8988T (cell line): Measurements from ENCODE around the gene MIER2.

ENCODE experiments used
- DNase-seq: peaks from one replicate; pipeline ENCODE4 v3.0.0; 2011

Gene MIER2

DNA sequence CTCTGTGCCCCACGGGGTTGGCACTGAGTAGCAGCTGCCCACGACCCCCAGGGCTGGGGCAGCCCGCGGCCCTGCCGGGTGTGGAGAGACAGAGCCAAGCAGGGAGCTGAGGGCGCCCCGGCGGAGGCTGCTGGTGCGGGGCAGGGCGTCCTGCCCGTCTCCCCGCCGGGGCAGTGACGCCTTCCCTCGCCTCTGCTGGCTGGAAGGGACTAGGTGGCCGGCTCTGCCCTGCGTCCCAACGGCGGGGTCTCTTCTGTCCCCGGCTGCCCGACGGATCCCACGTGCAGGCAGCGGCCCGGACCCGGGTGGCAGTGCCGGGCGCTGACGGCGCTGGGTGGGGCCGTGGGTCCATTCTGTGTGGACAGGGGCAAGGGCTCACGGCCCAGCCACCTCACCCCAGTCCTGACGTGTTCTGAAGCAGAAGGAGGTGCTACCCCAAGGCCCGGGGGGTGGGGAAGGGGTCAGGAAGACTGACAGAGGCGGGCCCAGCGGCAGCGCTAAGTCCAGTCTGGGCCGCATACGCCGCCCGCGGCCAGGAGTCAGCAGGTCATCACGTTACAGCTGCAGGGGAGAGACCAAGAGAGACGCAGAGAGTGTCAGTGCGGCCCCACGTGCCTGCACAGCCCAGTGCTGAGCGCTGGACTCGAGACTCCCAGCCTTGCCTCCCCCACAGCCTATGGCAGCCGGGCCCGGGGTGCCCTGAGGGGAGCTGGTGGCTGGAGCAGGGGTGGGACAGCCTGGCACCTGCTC lies 38.3 kb downstream of the MIER2 start:
- no peak for DNase-seq

DNA sequence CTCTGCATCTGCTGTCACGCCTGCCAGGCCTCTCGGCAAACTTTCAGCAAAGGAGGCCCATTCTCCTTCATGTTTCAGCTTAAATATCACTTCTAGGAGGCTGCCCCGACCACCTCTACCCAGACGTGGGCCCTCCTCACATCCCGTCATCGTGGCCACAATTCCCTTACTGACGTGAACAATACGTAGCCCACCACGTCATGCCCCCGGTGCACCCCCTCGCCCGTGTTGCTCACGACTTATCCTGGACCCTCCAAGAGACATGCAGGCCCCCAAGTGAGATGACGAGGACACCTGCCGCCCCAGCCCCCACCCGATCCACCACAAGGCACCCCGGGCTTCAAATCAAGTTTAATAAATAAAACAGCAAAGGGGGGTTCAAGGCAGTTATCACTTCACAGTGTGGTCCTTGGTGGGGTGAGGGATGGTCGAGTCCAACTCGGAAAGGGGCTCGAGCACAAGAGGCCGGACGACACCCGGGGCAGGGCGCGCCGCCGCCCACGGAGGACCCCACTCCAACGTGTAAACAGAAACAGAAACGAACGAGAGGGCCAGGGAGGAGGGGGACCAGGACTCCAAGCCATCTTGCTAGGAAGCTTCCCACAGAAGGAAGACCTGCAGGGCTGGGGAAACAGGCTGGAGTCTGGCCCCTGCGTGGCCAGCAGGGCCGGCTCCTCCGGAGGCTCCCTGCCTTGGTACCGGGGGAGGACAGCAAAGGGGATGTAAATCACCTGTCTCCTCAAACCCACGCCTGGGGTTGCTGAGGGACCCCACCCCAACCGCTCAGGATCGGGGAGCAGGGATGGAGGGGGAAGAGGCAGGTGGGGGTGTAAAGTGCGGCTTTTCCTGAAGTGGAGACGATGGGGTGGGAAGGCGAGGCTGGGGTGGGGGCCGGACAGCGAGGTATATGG lies 39.1 kb downstream of the MIER2 start:
- no peak for DNase-seq

DNA sequence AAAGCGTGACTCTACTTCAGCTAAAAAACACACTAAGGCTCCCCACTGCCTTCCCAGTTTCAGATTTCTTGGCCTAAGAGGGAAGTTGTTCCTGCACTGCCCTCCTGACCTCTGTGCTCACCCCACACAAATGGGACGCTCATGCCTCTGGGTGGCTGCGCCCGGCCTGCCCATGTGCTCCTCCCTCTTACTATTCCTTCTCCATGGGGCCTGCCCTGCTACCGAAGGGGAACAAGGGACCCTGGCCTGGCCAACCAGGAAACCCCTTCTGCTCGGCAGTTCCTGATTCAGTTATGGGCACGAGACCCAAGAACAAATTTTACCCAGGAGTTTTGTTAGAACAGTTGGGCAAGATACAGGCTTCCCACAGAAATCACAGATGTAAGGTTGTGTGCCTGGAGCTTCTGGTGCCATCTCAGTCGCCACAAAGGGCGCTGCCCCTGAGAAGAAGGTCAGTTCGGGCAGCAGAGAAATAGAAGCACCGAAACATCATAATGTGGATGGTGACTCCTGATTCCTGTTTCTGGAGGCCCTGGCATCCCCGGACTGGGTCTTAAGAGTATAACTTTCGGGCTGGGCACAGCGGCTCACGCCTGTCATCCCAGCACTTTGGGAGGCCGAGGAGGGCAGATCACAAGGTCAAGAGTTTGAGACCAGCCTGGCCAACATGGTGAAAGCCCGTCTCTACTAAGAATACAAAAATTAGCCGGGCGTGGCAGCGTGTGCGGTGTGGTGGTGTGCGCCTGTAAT lies 47.9 kb downstream of the MIER2 start:
- no peak for DNase-seq

DNA sequence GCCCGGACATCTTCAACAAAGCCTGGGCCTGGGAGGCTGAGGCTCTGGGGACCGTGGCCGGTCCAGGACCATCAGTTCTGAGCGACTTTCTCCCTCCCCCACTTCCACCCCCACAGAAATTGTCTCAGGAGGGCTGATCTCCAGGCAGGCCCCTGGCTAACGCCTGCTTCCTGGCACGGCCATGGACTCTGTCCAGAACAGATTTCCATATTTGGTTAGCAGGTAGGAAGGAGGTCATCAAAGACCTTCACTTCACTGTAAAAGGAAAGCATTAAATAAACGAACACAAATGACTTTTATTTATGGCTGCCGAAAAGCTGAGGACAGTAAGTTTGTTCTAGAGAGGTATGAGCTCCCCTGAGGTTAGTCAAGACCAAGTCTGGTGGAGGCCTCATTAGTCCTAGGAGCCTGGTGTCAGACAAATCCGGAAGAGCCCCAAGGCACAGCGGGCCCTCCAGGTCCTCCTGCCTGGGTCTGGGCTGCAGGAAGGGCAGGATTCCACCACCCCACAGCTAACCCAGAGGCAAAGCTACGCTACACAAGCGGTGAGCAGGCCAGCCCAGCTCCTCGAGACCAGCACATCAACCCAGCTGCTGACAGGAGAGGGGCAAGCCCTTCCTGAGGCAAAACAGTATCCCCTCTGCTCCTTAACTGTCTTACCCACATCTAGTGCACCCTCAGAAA lies 48.8 kb downstream of the MIER2 start:
- DNase-seq = no peak

DNA sequence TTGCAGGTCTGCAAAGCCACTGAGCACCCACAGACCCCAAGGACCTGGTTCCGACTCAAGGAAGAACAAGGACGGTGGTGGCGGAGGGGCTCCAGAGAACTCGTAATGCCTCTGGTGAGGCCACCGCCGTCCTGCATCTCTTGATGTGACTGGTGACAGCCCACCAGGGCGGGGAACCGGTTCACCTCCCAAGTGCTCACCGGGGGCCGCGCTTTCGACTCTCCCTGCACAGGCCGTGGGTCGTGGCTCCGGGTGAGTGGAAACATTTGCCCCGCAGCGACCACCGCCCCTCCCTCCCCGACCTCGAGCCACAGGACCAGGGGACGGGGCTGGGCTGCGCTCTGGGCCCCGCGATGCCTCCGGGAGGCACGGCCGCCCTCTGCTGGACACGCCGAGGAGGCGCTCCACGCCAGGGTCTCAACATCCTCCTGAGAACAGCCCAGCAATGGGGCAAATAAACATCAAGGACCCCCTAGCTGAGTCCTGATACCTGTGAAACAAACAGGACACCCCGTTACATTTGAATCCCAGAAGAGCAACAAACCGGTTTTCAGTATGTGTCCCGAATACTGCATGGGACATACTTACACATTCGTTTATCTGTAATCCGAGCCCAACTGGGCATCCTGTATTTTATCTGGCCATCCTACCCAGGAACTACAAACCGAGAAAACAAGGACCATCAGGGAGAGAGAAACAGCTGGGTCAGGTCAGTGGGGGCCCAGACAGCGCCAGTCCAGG lies 49.5 kb downstream of the MIER2 start:
- DNase-seq = peak; percentile 93

DNA sequence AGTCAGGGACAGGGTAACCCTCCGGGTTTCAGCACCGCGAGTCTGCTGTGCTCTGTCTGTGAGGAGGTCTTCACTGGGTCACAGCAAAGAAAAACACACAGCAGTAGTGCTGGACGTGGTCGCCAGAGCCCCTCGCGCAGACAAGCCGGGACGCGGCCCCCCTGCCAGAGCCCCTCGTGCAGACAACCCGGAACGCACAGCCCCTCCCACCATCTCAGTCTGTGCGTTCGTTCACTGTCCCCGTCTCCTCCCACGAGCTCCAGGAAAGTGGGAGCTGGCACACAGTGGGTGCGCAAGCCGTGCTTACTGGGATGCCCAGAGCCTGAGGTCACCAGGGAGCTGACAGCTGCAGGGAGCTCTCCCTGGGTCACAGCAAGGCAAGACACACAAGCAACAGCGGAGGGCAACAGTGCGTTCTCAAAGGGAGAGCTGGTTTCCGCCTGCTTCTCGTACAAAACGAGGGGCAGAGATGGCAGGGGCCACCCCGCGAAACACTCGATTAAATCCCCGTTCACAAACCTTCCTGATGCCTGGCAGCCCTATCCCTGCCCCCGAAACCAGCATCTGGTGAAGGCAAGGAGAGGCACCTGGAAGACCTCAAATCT lies 50.2 kb downstream of the MIER2 start:
- DNase-seq = peak; percentile 77

DNA sequence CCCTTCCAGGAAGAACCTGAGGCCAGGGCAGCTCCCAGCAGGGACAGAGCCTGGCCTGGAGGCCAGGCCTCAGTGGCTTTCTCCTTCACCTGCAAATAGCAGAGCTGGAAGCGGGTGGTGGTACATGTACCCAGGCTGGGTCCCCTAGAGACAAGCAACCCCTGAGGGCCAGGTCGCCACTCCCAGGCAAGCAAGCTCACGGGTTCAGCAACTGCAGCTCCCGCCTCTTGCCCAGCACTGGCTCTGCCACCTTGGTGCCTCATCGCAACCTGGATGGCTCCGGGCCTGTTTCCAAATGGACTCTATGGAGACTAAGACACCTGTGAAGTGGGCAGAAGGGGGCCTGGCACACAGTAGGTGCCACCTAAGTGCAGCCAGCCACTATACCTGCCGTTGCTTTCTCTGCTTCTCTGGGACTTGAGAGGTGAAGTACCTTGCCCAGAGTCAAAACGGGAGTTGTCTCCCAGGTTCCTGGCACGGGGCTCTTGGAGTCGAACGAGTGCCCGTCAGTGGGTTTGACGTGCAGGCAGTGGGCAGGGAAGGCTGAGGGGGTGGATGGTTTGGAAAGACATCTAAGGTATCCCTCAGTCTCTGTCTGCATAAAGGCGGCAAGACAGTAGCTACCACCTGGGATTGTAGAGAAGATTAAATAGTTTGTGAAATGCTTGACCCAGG lies 51.0 kb downstream of the MIER2 start:
- no peak for DNase-seq

DNA sequence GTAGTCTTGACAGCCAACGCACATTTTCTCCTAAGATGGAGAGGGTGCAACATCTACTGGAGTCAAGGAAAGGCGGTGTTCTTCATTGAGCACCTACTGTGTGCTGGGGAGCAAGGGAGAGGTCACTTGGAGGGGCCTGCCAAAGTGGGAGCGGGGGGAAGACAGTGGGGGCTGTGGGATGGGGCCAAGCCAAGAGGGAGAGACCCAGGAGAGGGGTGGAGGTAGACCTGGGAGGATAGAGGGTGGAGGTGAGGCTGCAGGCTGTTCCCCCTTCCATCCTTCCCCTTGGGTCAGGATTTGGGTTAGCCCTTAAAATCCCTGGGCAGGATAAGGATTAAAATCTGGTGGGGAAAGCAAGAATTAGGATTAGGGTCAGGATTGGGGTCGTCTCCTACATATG lies 51.6 kb downstream of the MIER2 start:
- no peak for DNase-seq

DNA sequence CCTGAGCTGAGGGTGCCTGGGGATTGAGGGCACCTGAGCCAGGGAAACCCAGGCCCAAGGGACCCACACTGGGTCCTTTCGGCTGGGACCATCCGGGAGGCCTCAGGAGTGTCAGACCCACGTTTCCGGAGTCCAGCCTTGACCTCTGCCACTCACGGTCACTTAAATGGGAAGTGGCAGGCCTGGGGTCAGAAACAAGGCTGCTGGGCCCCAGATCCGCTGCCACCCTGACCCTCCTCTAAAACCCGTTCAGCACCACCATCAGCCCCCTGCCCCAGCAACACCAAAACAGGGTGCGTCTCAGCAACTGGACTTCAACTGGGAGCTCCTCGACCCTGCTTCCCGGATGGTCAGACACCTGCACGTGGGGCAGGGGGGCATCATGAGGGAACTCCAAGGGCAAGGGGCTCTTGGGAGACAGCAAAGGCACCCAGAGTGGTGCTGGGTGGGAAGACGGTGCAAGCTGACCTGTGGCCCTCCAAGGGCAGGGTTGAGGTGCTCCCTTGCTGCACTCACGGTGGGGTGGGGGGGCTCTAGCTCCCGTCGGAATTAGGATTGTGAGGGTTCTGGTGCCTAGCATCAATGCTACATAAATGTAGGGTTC lies 52.2 kb downstream of the MIER2 start:
- no peak for DNase-seq

DNA sequence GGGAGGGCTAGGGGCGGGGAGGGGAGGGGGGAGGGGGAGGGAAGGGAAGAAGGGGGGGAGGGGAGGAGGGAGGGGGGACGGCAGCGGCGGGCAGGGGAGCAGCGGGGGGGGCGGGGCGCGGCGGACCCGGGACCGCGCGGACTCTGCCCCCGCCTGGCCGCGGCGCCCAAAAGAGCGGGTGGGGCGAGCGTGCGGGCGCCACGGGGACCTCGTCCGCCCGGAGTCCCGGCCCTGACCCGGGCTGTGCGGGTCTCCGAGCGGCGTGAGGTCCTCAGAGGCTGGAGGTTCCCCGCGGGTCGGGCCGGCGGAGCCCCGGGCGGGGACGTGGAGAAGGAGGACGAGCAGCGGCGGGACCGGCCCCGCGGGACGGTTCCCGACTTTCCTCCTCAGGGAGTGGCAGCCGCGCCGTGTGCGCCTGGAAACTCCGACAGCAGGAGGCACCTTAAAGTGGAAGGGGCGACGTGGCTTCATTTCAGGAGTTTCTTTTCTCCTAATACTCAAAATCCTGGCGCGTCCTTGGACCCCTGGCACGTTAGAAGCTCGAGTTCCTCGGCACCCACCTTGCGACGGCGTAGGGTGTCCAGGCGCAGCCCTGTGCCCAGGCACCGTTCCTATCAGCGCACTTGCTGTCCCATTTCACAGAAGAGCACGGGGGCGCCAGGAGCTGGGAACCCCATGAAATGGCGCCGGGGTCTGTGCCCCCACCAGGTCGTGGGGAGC lies 52.9 kb downstream of the MIER2 start:
- no peak for DNase-seq

DNA sequence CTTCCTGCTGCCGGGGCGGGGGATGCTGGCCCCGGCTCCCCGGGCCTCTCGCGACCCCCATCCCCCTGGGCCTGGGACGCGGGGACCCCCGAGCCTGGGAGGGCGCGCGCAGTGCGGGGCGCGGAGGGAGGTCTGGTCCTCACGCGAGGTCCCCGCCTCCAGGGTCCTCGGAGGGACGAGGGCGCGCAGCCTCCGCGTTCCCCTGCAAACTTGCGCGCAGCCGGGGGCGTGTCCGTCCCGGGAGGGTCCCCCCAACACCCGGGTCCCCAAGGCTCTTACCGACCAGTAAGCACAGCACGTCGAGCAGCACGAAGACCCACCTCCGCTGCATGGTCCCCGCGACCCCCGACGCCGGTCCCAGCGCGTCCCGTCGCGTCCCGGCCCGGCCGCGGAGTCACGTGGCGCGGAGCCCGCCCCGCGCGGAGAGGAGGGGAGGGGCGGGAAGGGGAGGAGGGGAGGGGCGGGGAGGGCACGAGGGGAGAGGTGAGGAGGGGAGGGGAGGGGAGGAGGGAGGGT lies 53.5 kb downstream of the MIER2 start, which contains the start of gene PLPP2:
Gene PLPP2 (minus strand): TSS at position 398 of the 516 bp plus-strand sequence. CDS start 67 bp downstream, at position 331.
- no peak for DNase-seq

DNA sequence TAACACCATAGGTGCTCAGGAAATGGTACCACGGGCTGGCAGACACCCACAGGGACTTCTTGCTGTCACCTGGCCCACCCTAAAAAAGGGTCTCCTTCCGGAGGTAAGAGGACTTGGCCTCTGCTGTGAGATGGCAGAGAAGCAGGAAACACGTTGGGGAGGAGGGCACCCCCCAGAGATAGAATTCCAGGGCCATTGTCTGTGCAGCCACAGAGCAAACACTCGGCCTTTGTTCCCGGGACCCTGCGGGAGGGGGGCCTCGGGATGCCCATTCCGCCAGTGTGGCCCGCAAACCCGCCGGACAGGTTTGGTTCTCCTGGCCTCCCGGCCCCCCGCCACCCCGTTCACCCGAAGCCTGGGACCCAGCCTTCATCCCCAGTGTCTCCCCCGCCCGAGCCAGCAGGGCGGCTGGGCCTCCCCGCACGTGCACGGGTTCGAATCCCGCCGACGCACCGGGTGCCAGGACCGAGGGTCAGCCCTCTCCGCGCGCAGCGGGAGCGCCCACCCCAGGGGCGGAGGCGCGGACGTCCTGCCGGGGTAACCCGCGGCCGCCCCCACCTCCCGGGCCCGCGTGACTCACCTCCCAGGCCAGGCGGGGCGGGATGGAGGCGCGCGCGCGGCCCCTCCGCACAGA lies 54.1 kb downstream of the MIER2 start:
- no peak for DNase-seq

DNA sequence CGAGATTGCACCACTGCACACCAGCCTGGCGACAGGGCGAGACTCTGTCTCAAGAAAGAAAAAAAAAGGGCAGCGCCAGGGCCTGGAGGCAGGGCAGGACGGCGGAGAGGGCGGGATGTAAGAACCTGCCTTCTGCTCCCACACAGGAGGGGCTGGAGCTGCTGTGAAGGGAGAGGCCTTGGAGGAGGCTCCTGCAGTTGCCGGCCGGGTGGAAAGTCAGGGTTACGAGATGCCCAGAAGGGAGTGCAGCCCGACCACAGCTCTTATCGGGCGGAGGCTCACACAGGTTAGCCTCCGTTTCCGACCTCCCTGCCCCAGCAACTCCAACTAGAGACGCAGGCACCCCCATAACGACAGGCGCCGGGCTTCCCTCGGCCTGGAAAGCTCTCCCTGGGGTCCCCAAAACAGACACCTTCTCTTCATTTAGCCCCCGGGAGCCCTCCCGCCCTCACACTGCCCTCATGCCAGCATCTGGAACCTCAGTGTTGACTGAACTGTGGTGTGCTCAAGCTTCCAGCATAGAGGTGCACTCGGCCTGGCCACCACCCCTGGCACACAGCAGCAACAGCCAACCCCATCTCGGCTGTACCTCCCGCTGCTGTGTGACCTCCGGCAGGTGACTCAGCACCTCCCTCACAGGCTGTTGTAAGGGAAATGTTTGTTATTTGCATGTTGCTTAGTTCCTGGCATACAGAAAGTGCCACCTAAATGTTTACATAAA lies 54.8 kb downstream of the MIER2 start:
- no peak for DNase-seq

DNA sequence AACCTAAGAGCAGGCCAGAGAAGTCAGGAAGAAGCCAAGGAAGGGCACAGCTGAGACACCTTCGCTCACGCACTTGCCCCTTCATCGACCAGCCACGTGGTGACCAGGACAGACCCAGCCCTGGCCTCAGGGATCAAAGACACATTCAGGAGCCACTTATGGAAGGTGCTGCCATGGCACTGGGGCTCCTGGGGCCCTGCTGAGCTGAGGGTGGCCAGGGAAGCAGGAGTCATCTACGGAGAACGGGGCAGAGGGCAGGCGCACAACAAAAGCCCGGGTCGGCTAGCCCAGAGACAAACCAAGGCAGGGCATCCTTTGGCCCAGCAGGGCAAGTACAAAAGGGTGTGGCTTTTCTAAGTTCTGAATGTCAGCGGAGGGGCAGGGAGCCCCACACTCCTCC lies 55.7 kb downstream of the MIER2 start:
- no peak for DNase-seq

DNA sequence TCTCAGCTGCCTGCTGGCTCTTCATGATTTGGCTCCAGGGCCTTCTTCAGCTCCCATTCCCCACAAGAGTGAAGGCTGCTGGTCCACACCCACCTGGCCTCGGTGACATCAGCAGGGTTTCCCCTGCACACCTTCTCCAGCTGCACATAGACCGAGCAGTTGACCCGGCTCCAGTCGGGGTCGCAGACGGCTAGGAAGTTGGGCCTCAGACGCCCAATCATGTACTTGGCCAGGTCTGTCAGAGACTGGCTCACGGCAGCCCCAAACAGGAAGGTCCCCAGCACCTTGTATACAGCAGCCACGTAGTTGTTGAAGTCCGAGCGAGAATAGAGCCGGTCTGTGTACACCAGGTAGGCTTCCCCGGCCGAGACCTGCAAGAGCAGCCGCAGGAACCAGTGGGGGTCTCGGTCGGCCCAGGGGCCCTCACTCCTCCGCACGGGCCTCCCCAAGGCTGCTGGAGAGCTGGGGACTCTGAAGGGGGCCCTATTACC lies 57.2 kb downstream of the MIER2 start:
- no peak for DNase-seq

DNA sequence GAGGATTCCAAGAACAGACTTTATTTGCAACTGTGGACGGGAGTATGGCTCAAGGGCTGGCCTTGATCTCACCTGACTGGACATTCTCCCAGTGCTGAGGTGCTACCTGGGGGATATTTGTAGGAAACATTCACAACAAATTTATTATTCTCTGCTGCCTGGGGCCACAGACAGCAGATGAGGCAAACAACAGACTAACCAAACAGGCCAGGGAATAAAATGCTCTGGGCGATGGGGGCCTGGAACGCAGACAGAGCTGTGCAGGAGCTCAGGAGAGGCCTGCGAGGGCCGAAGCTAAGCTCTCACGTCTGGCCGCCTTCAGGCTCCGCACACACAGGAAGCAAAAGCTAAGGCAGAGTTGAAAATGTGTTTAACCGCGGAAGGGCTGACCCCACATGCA lies 61.2 kb downstream of the MIER2 start:
- DNase-seq = no peak

DNA sequence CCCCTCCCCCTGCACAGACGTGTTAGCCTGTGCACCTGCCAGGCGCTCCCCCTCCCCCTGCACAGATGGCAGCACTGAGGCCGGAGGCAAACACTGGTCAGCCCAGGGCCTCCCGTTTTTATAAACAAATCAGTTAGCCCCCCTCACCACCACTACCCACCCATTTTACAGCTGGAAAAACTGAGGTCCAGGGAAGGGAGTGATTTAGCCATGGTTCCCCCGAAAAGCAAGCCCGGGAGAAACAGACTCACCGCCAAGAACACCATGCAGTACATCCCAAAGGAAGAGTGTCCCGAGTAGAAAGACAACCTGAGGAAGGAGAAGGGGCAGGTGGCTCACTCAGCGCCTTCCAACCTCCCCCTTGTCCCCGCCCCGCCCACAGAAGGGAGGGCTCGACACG lies 62.1 kb downstream of the MIER2 start:
- DNase-seq = no peak

DNA sequence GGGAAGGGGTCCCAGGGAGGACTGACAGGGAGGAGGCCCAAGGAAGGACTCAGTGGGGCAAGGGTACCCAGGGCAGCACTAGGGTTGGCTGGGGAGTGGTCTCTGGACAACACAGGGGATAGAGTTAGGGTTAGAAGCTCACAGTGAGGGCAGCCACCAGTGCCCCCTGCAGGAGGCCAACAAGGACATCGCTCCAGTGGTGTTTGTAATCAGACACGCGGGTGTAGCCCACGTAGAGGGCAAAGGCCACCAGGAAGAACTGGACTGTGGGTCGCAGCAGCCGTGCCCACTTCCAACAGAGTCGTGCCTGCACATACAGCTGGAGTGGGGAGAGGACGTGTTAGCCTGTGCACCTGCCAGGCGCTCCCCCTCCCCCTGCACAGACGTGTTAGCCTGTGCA lies 62.6 kb downstream of the MIER2 start:
- DNase-seq = no peak
